Kidney epithelial cell (primary cell): ENCODE results near the gene LRBA. TPM values are rescaled to one million over a fixed set of nuclear protein-coding genes. Genes with fewer than 3 reads are reported as not detected.

ENCODE experiments used
- DNase-seq: peaks from one replicate; pipeline ENCODE4 v3.0.0-alpha.2; 2010; ENCODE audit warnings: low read depth
- H3K27me3 ChIP-seq: 2 replicates; pipeline ENCODE4 v1.6.0; 2011; ENCODE audit warnings: low read length; ENCODE audit not compliant: control insufficient read depth, insufficient read depth
- H3K36me3 ChIP-seq: 2 replicates; pipeline ENCODE4 v1.5.1; 2011; ENCODE audit warnings: low read length; ENCODE audit not compliant: control insufficient read depth, insufficient read depth
- H3K4me3 ChIP-seq: 2 replicates; pipeline ENCODE4 v1.5.1; 2011; ENCODE audit warnings: low read depth, mild to moderate bottlenecking, control low read depth, low read length
- CTCF ChIP-seq: IDR thresholded peaks from 2 replicates; pipeline ENCODE4 v1.5.1; 2011; ENCODE audit warnings: mild to moderate bottlenecking, moderate library complexity, low read length, control low read depth, inconsistent platforms; ENCODE audit not compliant: insufficient read depth, poor library complexity, severe bottlenecking
- total RNA-seq: library from RNA; depleted of rRNA; stranded (reverse); fragments of >200 nt; gene quantifications from 2 replicates; pipeline ENCODE4 v1.2.3, GENCODE V29; 2015

LRBA gene
- total RNA-seq, 1 donor from 2014 or later: 85.2 TPM

DNA sequence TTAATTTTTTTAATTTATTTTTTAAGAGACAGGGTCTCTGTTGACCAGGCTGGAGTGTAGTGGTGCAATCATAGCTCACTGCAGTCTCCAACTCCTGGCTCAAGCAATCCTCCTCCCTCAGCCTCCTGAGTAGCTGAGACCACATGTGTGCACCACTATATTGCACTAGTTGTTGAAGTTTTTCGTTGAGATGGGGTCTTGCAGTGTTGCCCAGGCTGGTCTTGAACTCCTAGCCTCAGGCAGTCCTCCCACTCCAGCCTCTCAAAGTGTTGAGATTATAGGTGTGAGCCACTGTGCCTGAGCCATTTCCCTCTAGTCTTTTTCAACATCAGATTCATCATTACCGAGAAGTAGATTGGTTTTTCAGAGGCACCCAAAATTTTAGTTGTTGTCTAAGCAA is 771.2 kb downstream of the LRBA start:
- H3K36me3 ChIP-seq: no peaks in the 10 kb centered on the region
- H3K27me3 ChIP-seq: no peaks in the 10 kb centered on the region
- DNase-seq: no peak
- no peak overlapping the region for H3K4me3 ChIP-seq
- no peak for TF ChIP-seq CTCF

GRCh38 chr4:150242820-150243458 is 772.1 kb downstream of the LRBA start:
- no peak overlapping the region for H3K4me3 ChIP-seq
- no peaks in the 10 kb centered on the region for H3K36me3 ChIP-seq
- DNase-seq: no peak
- H3K27me3 ChIP-seq: no peaks in the 10 kb centered on the region
- TF ChIP-seq CTCF: peak; percentile 88

- DNase-seq: no peak
These were observed 775.1 kb downstream of the LRBA start for GRCh38 chr4:150240011-150240410.

DNA sequence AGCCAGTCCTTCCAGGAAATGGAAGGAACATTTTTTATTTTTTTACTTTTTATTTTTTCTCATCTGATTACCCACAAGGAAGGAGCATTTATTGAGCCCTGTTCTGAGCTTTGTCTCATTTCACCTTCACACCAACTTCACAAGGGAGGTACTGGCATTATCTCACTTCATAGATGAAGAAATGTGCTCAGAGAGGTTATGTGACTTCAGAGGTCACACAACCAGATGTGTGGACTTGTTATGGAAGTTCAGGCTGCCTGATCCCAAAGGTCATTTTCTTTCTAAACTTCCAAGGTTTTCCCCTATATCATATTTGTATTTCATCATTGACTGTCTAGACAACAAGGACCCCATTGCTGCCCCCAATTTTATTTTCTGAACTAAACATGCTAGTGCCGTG is 776.5 kb downstream of the LRBA start:
- Histone ChIP-seq H3K36me3 (no peaks in the 10 kb centered on the region), H3K4me3 (no peak overlapping the region), H3K27me3 (no peaks in the 10 kb centered on the region)
- no peak for TF ChIP-seq CTCF
- DNase-seq: no peak

More at GRCh38 chr4:150240011-150240410, 775.1 kb downstream of the LRBA start:
- no peaks in the 10 kb centered on the region for H3K36me3 ChIP-seq
- no peak overlapping the region for H3K4me3 ChIP-seq
- H3K27me3 ChIP-seq: no peaks in the 10 kb centered on the region
- TF ChIP-seq CTCF: no peak

- Histone ChIP-seq H3K36me3 (no peaks in the 10 kb centered on the region), H3K27me3 (no peaks in the 10 kb centered on the region), H3K4me3 (no peak overlapping the region)
- no peak for TF ChIP-seq CTCF
- DNase-seq: peak; percentile 67
These were observed 777.8 kb downstream of the LRBA start for GRCh38 chr4:150237110-150237872.
